HG03066 (cell line): ENCODE results near the gene S100A2.
"Not testable (repeated sequence)": the region's sequence is repeated elsewhere in the genome, so short reads cannot be mapped to it uniquely, and the experiment has no call there.

Experiments used
- ATAC-seq: cut with Tn5 transposase; IDR thresholded peaks from one replicate; pipeline ENCODE4 v1.9.1; 2021; ENCODE audit warnings: low read depth; ENCODE audit not compliant: unreplicated experiment

Gene S100A2

GRCh38 chr1:153566414-153567371 lies 1.0 kb upstream of the S100A2 start:
- peak; percentile 42 for ATAC-seq

- ATAC-seq = no peak
Observed at GRCh38 chr1:153563991-153564390, 1.7 kb downstream of the S100A2 start.

DNA sequence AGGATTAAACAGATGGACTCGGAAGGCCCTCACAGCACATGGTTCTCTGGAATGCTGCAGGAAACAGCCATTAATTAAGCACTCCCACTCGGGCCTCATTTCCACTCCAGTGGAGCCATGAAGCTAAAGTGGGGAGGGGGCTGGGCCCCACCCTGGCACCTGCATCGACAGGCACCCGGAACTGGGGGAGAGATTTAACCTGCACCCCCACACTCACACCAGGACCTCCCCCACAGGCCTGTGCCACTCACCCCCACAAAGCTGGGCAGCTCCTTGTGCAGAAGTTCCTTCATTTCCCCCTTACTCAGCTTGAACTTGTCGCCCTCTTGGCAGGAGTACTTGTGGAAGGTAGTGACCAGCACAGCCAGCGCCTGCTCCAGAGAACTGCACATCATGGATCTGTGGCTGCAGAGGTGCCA lies 2.2 kb downstream of the S100A2 start:
- no peak for ATAC-seq

- not testable (repeated sequence) for ATAC-seq
Observed at GRCh38 chr1:153562021-153562420, 3.6 kb downstream of the S100A2 start.

GRCh38 chr1:153561466-153561985 lies 4.1 kb downstream of the S100A2 start:
- no peak for ATAC-seq

DNA sequence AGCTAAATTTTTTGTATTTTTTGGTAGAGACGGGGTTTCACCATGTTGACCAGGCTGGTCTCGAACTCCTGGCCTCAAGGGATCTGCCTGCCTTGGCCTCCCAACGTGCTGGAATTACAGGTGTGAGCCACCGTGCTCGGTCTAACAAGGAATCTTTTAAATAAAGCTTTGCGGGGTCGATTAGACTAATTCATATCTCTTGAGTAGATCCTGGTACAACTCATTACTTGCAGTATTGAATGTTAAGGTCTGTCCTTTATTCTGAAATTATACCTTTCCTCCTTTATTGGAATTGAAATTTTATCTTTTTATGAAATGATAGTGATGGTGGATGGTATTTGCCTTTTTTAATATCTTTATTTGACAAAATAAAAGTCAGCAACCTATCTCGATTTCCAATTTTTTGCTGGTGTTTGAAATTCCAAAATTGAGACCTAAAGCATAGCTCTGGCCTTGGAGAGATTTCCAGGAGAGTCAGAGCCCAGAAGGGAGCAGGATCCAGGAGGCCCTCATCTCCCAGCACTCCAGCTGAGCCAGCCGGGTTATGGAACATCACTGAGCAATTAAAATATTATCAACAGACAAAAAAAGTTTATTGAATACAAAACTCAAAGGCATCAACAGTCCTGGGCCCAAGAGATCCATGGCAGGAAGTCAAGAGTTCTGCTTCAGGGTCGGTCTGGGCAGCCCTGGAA lies 4.7 kb downstream of the S100A2 start:
- no peak for ATAC-seq

GRCh38 chr1:153560241-153560640 lies 5.4 kb downstream of the S100A2 start:
- ATAC-seq = no peak

GRCh38 chr1:153557877-153558276 lies 7.8 kb downstream of the S100A2 start:
- no peak for ATAC-seq

- no peak for ATAC-seq
Observed at GRCh38 chr1:153556348-153556747, 9.3 kb downstream of the S100A2 start.

DNA sequence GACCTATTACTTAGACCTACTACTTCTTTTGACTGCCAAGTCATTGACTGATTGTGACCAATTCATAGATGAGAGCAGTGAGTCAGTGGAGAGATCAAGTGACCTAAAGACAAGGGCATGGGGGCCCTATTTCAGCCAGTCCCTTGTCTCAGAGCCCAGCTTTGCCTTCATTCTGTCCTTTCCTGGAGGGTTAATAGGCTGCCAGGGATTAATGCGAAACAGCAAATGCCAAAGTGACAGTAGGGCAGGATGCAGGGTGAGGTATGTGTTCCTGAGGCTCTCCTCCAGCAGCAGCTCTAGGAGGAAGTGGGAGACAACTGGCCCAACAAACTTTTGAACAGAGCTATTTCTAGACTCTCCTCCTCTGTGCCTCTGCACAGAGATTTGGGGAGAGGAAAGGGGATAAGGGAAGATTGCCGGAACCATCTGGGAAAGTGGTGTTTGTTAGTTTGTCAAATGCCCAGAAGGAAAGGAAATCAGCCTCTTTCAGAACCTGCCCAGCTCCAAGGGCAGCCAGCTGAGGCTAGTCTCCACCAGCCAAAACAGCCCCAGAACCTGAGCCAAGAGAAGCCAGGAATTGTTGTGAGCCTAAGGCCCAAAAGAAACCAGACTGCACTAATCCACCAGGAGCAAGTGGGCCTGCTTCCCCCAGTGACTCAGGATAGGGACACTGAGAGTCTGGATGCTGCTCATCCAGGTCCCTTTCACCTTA lies 11.7 kb downstream of the S100A2 start:
- ATAC-seq = no peak

- ATAC-seq = no peak
Observed at GRCh38 chr1:153553096-153553495, 12.5 kb downstream of the S100A2 start.

DNA sequence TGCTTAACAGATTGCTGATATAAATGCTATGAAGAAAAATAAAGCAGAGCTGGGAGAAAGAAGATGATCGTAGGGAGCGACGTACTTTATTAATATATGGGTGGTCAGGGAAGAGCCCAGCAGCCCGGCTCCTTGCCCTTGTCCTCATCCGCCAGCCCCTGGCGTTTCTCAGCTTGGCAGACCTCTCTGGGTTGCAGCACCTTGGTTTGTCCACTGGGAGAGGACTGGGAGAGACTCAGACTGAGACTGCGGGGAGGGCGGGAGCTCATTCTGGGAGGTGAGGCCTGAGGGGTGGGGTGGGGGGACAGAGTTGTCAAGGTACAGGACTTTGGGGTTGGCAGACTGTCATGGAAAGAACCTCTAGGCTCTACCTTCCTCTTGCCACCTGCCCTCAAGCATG lies 13.3 kb downstream of the S100A2 start:
- no peak for ATAC-seq

DNA sequence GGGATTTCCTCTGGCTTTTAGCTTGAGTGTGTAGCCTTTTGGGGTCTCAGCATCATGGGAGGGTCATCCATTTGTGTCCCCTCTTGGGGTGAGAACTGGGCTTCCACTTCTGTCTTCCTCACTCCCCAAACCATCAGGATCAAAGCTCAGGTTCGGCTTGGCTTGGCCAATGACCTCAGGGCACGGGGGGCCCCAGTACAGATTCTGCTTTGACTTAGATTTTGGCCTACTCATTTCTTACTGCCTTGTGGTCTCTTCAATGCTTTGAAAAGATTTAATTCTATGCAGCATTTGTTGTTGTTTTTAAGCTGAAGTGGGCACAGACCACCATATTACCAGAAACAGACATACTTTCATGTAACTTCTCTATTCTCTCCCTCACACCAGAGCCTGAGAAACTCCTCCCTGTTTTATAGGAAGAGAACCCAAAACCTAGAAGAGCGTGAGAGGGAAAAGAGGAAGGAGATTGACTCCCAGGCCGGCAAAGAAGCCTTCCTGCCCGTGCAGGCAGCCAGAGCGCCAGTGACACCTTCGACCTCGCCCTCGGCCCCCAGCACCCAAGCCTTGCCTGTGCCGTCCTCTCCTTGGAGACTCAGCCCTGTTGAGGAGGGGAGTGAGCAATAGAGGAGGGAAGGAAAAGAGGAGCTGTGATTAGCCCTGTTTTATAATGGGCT lies 14.7 kb downstream of the S100A2 start:
- no peak for ATAC-seq

DNA sequence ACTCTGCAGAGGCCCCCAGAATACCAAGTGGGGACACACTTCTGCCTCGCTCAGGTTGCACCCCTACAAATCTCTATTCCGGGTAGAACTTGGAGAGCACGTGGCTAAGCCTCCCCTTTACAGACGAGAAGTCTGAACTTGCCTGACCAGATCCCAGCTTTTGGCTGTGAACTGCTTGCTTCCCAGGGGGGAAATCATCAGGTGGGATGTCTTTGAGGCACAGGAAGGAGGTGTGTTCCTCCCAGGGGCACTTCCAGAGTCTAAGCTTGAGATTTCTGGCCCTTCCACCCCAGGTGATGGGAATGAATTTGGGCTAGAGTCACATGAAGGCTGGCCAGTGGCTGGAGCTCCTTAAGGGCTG lies 15.3 kb downstream of the S100A2 start:
- ATAC-seq = no peak

DNA sequence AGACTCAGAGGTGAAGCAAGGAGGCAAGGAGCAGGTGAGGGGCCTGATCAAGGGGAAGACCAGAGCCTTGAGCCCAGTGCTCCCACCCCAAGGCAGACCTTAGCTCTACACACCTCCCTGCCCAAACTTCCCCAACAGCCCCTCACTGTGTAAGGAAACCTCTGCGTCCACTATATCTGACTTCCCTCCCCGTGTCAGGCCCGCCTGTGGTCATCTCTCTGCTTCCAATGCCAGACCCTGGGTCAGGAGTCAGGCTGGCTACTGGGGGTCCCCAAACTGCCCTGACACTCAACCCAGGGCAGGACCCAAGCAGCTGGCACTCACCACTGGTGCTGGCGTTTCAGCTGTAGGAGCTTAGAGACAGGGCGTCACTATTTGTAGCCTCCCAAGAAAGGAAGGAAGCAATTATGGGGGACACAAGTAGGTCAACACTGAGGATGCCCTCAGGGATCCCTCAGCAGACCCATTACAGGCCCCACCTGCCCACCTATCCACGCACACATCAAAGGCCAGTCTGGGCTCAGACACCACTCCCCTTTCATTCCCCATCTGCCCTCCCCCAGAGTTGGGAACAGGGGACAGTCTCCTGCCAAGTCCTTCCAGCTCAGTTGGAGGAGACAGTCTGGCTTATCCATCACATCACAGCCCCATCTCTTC lies 15.8 kb downstream of the S100A2 start:
- no peak for ATAC-seq

GRCh38 chr1:153548722-153549688 lies 16.6 kb downstream of the S100A2 start, which contains the start of gene S100A3:
Gene S100A3 (minus strand): TSS chr1:153549258. CDS start chr1:153548485, 773 bp downstream.
- no peak for ATAC-seq

GRCh38 chr1:153547560-153548551 lies 17.8 kb downstream of the S100A2 start:
- ATAC-seq = no peak
